DMS153 (cell line): ENCODE measurements around the gene SPOCK1.

ENCODE experiments used
- DNase-seq: peaks from one replicate; lab custom pipeline; 2025; lab: John Stamatoyannopoulos, UW

The SPOCK1 gene

GRCh38 chr5:137441476-137441875 is 57.6 kb downstream of the SPOCK1 start:
- DNase-seq, result no peak

- no peak for DNase-seq
Measured at GRCh38 chr5:137440795-137441194, 58.3 kb downstream of the SPOCK1 start.

GRCh38 chr5:137439645-137440044 is 59.5 kb downstream of the SPOCK1 start:
- no peak for DNase-seq

GRCh38 chr5:137438932-137439331 is 60.2 kb downstream of the SPOCK1 start:
- no peak for DNase-seq

GRCh38 chr5:137437774-137438173 is 61.4 kb downstream of the SPOCK1 start:
- no peak for DNase-seq

- DNase-seq, result no peak
Measured at GRCh38 chr5:137433539-137433938, 65.6 kb downstream of the SPOCK1 start.

GRCh38 chr5:137432376-137432775 is 66.8 kb downstream of the SPOCK1 start:
- DNase-seq, result no peak

- DNase-seq, result no peak
Measured at GRCh38 chr5:137431051-137431450, 68.1 kb downstream of the SPOCK1 start.

- no peak for DNase-seq
Measured at GRCh38 chr5:137415231-137415681, 83.9 kb downstream of the SPOCK1 start.

GRCh38 chr5:137414112-137414755 is 84.9 kb downstream of the SPOCK1 start:
- no peak for DNase-seq

- DNase-seq, result no peak
Measured at GRCh38 chr5:137412136-137412535, 87.0 kb downstream of the SPOCK1 start.

- no peak for DNase-seq
Measured at GRCh38 chr5:137410234-137411010, 88.7 kb downstream of the SPOCK1 start.

GRCh38 chr5:137409736-137410135 is 89.4 kb downstream of the SPOCK1 start:
- no peak for DNase-seq

GRCh38 chr5:137407090-137407489 is 92.0 kb downstream of the SPOCK1 start:
- no peak for DNase-seq

GRCh38 chr5:137405393-137405792 is 93.7 kb downstream of the SPOCK1 start:
- DNase-seq, result no peak

- DNase-seq, result no peak
Measured at GRCh38 chr5:137403869-137404268, 95.3 kb downstream of the SPOCK1 start.

- DNase-seq, result no peak
Measured at GRCh38 chr5:137402436-137403187, 96.5 kb downstream of the SPOCK1 start.

GRCh38 chr5:137401946-137402345 is 97.2 kb downstream of the SPOCK1 start:
- no peak for DNase-seq

- DNase-seq, result no peak
Measured at GRCh38 chr5:137400571-137400970, 98.6 kb downstream of the SPOCK1 start.

- DNase-seq, result no peak
Measured at GRCh38 chr5:137399911-137400310, 99.2 kb downstream of the SPOCK1 start.

- no peak for DNase-seq
Measured at GRCh38 chr5:137398751-137399150, 100.4 kb downstream of the SPOCK1 start.

- no peak for DNase-seq
Measured at GRCh38 chr5:137398154-137398553, 101.0 kb downstream of the SPOCK1 start.
